Calu3 (cell line): Measurements from ENCODE around the gene ANKS3. TPM values are rescaled to one million over a fixed set of nuclear protein-coding genes. Genes with fewer than 3 reads are reported as not detected.

Source experiments
- BruUV-seq: library from RNA; stranded (reverse); fragments of 400-500 nt; replicated peaks from 2 replicates; lab custom pipeline; 2021; lab: Mats Ljungman, UMichigan
- CTCF ChIA-PET: fragments of 300-600 bp; sonication (Branson Sonifier 250); formaldehyde crosslinking; loops from one replicate; lab custom pipeline; 2022; ENCODE audit warnings: antibody characterized with exemption; lab: Charles Lee
- DNase-seq: peaks from one replicate; pipeline ENCODE4 v3.0.0; 2022
- H3K27ac Mint-ChIP-seq: one replicate; pipeline ENCODE4 v1.8.0; 2022; ENCODE audit warnings: mixed read lengths; ENCODE audit not compliant: unreplicated experiment
- H3K27me3 Mint-ChIP-seq: one replicate; pipeline ENCODE4 v1.8.0; 2022; ENCODE audit warnings: mixed read lengths; ENCODE audit not compliant: unreplicated experiment
- H3K36me3 Mint-ChIP-seq: one replicate; pipeline ENCODE4 v1.8.0; 2022; ENCODE audit warnings: mild to moderate bottlenecking, moderate library complexity, mixed read lengths; ENCODE audit not compliant: insufficient read depth, unreplicated experiment
- H3K4me1 Mint-ChIP-seq: one replicate; pipeline ENCODE4 v1.8.0; 2022; ENCODE audit warnings: mild to moderate bottlenecking, low read depth, mixed read lengths; ENCODE audit not compliant: unreplicated experiment
- H3K4me3 Mint-ChIP-seq: one replicate; pipeline ENCODE4 v1.8.0; 2022; ENCODE audit warnings: mild to moderate bottlenecking, low read depth, moderate library complexity, mixed read lengths; ENCODE audit not compliant: unreplicated experiment
- H3K9me3 Mint-ChIP-seq: one replicate; pipeline ENCODE4 v1.8.0; 2022; ENCODE audit warnings: low read depth, mixed read lengths; ENCODE audit not compliant: unreplicated experiment
- CTCF ChIP-seq: fragments of 200-600 bp; IDR thresholded peaks from one replicate; pipeline ENCODE4 v1.8.0; 2022; ENCODE audit warnings: antibody characterized with exemption; ENCODE audit not compliant: unreplicated experiment
- intact Hi-C: fragments of 100-400 bp; cut with micrococcal nuclease; formaldehyde crosslinking; loops from one replicate; pipeline ENCODE4 v1.10.0; 2022; ENCODE audit not compliant: unreplicated experiment
- total RNA-seq: library from RNA; stranded (reverse); gene quantifications from 2 replicates; pipeline ENCODE4 v1.2.3, GENCODE V29; 2022

The ANKS3 gene
- total RNA-seq, 1 experiment from 2014 or later: 46.9 TPM

GRCh38 chr16:4668313-4668960 lies 65.6 kb downstream of the ANKS3 start:
- DNase-seq: no peak
- CTCF ChIA-PET: no interaction called here
- H3K27me3 Mint-ChIP-seq: no peaks in the 10 kb centered on the region
- no peak overlapping the region for H3K4me3 Mint-ChIP-seq
- peaks cover 16% of the 10 kb centered on the region for H3K4me1 Mint-ChIP-seq
- no peak for TF ChIP-seq CTCF
- intact Hi-C loops: no loop called here
- BruUV-seq: no TSS peak
- H3K36me3 Mint-ChIP-seq: peaks cover 21% of the 10 kb centered on the region
- no peak overlapping the region for H3K27ac Mint-ChIP-seq
- no peaks in the 10 kb centered on the region for H3K9me3 Mint-ChIP-seq

- Mint-ChIP-seq H3K4me3 (no peak overlapping the region), H3K4me1 (peaks cover 20% of the 10 kb centered on the region), H3K27ac (no peak overlapping the region), H3K36me3 (peaks cover 29% of the 10 kb centered on the region), H3K27me3 (no peaks in the 10 kb centered on the region), H3K9me3 (no peaks in the 10 kb centered on the region)
- DNase-seq: no peak
- intact Hi-C loops: no loop called here
- no peak for TF ChIP-seq CTCF
- no TSS peak for BruUV-seq
- CTCF ChIA-PET: no interaction called here
Measured at GRCh38 chr16:4667203-4667963, 66.7 kb downstream of the ANKS3 start.

GRCh38 chr16:4666537-4667202 lies 67.4 kb downstream of the ANKS3 start:
- no peaks in the 10 kb centered on the region for H3K9me3 Mint-ChIP-seq
- no peaks in the 10 kb centered on the region for H3K27me3 Mint-ChIP-seq
- intact Hi-C loops: no loop called here
- no peak overlapping the region for H3K4me3 Mint-ChIP-seq
- no peak for DNase-seq
- BruUV-seq: no TSS peak
- H3K36me3 Mint-ChIP-seq: peaks cover 29% of the 10 kb centered on the region
- no peak overlapping the region for H3K27ac Mint-ChIP-seq
- CTCF ChIA-PET: no interaction called here
- TF ChIP-seq CTCF: no peak
- H3K4me1 Mint-ChIP-seq: peaks cover 20% of the 10 kb centered on the region

- Mint-ChIP-seq H3K4me3 (peak overlapping the region; percentile 16), H3K27ac (peak overlapping the region; percentile 70)
Measured at GRCh38 chr16:4664538-4665418, 69.3 kb downstream of the ANKS3 start.

More at GRCh38 chr16:4664538-4665418, 69.3 kb downstream of the ANKS3 start:
- Mint-ChIP-seq H3K27me3 (no peaks in the 10 kb centered on the region), H3K36me3 (peaks cover 37% of the 10 kb centered on the region), H3K4me1 (peaks cover 20% of the 10 kb centered on the region), H3K9me3 (no peaks in the 10 kb centered on the region)
- TF ChIP-seq CTCF: no peak
- intact Hi-C loops: no loop called here
- CTCF ChIA-PET: no interaction called here
- no TSS peak for BruUV-seq
- DNase-seq: peak; percentile 28
